Measurements from ENCODE around the gene STK33.

- TF ChIP-seq CTCF (IDR thresholded peaks at IDR 0.05) (no peak), POLR2AphosphoS5 (IDR thresholded peaks at IDR 0.05; ENCODE audit: low read depth, low read length) (no peak), TCF7L2 (IDR thresholded peaks at IDR 0.05; ENCODE audit: low read depth, low read length) (no peak), SIN3A (IDR thresholded peaks at IDR 0.05; ENCODE audit: borderline replicate concordance, insufficient read depth, low read depth, low read length) (no peak)
- TF ChIP-seq, protein P1, sequence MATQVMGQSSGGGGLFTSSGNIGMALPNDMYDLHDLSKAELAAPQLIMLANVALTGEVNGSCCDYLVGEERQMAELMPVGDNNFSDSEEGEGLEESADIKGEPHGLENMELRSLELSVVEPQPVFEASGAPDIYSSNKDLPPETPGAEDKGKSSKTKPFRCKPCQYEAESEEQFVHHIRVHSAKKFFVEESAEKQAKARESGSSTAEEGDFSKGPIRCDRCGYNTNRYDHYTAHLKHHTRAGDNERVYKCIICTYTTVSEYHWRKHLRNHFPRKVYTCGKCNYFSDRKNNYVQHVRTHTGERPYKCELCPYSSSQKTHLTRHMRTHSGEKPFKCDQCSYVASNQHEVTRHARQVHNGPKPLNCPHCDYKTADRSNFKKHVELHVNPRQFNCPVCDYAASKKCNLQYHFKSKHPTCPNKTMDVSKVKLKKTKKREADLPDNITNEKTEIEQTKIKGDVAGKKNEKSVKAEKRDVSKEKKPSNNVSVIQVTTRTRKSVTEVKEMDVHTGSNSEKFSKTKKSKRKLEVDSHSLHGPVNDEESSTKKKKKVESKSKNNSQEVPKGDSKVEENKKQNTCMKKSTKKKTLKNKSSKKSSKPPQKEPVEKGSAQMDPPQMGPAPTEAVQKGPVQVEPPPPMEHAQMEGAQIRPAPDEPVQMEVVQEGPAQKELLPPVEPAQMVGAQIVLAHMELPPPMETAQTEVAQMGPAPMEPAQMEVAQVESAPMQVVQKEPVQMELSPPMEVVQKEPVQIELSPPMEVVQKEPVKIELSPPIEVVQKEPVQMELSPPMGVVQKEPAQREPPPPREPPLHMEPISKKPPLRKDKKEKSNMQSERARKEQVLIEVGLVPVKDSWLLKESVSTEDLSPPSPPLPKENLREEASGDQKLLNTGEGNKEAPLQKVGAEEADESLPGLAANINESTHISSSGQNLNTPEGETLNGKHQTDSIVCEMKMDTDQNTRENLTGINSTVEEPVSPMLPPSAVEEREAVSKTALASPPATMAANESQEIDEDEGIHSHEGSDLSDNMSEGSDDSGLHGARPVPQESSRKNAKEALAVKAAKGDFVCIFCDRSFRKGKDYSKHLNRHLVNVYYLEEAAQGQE (IDR thresholded peaks at IDR 0.05; ENCODE audit: insufficient read depth in 1 of 2, low read depth in 2 of 2, low read length in 1 of 2): no peak
Observed at GRCh38 chr11:8442301-8442700, 151.7 kb downstream of the STK33 start.

Data from Panc1 (cell line).